GM04504 (cell line): ENCODE results near the gene MVB12B.

Source experiments
- DNase-seq: peaks from one replicate; pipeline ENCODE4 v3.0.0-alpha.2; 2012; ENCODE audit warnings: low read depth

MVB12B gene

DNA sequence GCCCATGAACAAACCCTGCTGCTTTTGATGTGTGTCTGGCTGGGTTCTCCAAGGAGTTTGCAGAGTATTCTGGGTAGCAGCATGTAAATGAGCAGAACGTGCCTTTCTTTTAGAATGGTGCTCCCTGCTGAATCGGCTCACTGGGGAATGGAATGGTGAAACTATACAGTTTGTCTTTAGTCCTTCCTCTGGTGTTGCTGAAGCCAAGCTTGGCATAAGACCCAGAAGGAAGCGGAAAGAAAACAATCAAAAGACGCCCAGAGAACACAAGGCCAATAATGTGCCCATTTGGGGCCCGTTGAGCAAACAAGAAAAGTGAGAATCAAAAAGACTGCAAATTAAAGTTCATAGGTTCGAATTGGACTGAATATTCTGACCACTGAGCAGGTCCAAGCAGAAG lies 60.1 kb downstream of the MVB12B start:
- no peak for DNase-seq

DNA sequence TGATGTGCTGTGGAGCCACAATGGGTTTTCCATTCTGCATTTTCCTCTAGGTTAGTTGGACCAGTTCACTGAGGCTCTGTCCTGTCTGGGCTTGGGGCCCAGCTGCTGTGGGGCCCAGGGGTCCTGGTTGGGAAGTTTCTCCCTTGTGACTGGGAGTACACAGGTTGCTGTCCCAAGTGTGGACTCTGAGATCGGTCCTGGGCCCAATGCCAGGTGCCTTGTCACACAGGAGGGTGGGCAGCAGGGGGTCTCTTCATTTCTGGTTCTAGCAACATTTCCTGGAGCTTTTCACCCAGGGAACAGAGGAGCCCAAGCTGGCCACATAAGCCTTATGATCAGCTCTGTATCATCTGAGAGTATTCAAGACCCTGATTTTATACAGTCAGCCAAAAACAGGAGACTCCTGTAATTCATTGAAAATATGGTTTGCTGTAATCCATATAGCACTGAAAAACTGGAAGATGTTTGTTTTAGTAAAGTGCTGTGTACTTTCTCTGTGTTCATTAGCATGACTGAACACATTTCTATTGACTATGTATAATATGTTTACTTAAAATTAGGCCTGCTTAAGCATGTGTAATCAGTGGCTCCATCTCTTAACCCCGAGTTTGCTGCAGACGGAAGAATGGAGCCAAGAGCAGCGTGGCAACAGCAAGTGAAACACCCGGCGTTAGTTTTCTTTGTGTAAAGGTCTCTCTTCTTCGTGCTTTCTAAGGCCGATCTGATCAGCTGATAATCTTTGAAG lies 62.5 kb downstream of the MVB12B start:
- DNase-seq: no peak

DNA sequence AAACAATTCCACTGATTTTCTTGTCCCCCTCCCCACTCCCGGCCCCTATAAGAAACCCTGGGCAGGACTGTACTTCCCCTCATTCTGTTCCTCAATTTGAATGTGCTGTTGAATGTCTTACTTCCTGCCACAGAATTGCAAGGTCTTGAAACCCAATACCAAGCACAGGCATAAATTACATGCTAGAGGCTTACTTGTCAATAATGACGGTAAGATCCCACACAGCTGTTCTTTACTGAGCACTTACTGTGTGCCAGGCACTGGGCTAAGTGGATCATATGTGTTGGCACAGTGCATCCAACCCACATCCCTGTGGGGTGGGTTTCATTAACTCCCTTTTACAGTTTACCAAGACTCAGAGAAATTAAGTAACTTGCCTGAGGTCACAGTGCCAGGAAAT lies 63.4 kb downstream of the MVB12B start:
- no peak for DNase-seq

DNA sequence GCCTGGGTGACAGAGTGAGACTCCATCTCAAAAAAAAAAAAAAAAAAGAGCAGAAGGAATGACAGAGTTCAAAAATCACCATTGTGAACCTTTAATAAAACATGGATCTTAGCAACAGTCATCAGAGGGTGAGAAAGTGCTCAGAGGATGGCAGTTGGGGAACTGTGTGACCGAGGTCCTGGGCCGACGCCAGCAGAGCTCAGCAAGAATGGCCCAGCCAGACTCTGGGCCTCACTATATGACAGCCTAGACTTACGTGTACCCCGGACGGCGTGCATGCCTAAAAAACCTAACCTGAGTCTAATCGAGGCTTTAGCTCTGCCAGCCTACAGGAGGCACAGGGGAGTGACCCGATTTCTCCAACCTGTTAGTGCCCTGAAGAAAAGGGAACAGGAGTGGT lies 64.3 kb downstream of the MVB12B start:
- DNase-seq: no peak

DNA sequence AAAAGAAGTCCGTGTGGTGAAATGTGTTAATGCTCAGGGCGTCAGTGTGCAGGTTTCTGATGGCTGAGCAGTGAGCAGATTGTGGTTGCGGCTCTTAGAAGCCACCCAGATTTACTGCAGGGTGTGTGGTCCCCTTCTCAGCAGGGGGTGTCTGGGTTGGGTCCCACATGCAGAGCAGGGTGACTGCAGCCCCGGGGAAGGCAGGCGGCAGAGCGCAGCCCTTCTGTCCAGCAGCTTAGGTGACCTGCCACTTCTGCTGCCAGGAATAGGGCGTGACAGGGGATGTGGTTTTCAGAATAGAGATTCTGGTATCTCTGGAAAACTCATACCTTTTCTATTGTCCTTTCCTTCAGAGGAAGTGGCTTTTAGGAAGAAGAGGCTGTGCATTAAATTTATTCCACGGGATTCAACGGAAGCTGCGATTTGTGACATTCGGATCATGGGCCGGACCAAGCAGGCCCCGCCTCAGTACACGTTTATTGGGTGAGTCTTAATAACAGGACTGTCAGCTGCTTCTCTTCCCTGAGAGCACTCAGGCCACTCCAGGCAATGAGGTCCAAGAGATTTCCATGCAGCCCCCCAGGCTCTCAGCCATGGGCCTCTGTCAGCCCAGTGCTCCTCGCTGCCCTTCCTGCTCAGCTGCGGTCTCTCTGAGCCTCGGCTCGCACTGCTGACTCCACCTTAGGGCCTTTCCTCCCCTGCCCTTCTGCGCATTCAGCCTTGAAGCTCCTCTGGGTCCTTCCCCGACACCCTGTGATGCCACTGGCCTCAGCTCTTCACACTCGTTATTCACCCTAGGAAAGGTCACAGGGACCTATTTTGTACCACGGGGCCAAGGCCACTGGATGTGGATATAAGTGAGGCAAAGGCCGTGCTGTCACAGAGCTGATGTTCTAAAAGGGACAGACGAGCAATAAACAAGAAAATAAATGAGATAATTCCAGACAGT lies 65.4 kb downstream of the MVB12B start:
- DNase-seq: no peak

DNA sequence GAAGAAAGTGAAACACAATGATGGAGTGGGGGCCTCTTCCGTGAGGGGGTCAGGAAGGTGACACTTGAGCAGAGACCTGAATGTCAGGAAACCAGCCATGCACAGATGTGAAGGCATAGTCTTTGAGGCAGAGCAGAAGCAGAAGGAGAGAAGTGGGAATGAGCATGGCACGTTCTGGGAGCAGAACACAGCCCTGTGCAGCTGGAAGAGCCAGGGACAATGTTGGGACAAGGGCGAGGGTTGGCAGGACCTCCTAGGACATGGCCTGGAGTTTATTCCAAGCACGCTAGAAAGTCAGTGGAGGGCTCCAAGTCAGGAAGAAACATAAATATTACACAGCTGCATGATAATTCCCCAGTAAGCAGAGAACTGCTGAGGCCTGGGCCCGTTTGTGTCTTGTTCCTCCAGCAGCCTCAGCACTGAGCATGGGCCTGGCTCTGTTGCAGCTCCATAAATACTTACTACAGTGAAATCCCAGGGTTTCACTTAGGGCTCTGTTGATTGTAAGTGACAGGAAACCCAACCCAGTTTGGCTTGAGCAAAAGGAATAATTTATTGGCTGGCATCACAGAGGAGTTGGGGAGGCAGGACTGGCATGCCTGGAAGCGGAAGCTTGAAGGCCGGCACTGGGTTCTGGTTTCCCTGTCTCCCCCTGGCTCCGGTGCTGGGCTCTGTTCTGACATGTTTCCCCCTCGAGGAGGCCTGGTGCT lies 66.2 kb downstream of the MVB12B start:
- no peak for DNase-seq

DNA sequence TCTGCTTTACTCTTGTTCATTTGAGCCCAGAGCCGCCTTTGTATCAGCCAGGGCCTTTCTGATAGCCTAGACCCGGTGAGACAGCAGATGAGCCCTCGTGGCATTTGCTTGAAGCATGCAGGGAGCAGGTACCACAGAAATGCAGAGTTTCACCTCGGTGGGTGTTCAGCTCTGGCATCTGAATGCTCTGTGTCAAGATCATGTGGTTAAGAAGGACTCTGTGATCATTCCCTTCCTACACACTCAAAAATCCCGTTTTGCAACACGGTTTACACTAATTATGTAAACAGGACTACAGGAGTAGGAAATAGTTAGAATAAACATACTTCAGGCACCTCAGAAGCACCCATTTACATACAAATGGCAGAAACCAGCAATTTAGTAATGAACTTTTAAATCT lies 67.2 kb downstream of the MVB12B start:
- DNase-seq: no peak

DNA sequence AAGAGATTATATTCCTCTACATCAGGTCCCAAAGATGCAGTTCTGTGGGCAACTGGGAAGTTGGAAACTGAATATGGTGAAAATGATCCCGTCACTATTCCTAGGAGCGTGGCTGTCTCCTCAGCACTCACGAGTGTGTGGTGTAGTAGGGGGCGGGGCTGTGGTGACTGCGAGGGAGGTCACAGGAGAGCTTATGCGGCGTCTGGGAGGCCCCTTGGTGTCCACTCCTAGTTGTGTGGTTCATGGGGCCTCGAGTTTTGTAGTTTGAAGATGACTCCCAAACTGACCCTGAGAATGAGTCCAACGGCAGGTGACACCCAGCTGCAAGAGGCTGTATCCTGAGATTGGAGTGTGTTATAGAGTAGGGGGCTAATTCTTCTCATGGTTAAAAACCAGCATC lies 68.2 kb downstream of the MVB12B start:
- DNase-seq: no peak

DNA sequence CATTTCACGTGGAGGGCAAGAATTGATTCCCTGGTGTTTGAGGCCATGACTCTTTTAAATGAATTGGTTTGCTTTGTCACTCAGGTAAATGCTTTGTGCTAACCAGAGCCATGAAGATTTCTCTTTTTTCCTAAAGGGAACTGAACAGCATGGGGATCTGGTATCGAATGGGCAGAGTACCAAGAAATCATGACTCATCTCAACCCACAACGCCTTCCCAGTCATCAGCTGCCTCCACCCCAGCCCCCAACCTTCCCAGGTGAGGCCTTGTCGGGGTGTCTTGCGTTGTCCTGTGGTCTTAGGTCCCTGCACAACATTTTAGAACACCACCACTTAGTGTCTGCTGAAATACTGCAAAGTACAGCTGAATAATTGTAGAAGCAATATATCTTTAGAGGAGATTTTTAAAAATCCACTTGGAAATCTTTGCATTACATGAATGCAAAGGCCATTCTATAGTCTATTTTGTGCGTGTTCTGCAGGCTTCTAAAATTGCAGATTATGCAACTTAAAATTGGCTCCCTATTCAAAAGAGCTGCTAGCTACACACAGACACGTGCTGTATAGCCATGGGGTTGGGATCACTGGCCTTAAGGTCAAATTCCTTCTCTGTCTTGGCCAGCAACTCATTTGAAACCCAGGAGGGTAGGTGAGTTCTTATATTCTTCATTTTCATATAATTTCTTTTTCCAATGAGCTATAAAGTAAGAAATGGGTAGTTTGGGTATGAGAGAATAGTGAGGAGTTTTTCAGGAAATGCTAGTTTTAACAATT lies 69.0 kb downstream of the MVB12B start:
- DNase-seq: no peak

DNA sequence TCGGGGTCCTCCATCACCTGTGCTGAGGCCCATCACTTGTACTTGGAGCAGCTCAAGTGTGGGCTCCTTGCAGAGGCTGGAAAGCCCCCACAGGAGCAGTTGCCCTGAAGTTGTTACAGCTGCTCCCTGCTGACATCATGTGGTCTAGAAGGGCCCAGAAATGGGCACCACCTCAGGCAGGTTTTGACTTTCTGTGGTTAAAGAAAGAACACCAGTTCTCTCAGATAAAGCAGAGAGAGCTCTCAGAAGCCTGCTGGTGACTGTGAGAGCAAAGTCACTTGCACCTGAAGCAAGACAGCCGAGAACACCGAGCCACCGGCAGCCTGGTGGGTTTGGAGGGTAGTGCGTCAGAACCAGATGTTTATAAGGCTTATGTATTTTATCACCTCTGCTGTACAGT lies 70.4 kb downstream of the MVB12B start:
- DNase-seq: no peak

DNA sequence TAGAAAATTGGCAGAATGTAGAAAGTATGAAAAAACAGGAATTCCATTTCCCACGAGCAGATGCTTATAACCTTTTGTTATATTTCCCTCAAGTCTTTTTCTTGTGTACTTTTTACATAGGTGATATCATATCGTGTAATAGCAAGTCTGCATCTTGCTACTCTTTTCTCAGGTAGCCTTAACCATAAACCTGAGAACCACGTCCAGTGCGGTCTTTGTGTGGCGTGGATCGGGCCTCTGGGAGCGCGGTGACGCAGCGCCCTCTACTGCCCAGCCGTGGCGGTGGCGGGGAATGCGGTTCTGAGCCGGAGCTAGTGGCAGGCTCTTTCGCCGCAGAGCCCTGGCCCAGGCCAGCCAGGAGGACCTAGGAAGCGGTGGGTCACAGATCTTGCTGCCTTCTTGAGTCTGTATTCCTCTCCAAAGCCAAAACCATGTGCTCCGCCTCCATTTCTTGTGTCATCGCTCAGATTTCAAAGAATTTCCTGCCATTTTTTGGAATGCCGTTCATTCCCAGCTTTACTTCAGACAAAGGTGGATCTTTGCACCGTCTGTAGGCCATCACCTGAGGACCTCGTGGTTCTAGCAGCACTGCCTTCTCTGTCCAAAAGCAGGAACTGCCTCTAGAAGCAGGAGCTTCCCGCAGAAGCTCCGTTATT lies 71.9 kb downstream of the MVB12B start:
- DNase-seq: no peak

DNA sequence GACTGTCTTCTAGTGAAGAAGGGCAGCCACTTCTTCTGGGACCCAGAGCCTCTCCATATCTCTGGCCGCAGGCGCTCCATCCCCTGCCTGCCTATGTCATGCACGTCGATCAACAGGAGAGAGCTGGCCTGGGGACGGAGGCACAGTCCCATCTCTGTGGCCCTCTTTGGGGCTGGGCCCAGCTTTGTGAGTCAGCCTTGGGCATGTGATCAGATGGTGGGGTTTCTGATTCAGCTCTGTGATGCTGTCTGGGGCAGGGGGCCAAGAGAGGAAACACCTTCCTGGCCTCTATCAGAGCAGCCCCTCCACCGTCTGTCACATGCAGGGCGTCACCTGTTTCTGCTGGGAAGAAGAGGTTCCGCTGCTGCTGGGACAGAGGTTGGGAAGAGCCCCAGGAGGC lies 72.6 kb downstream of the MVB12B start:
- DNase-seq: no peak

DNA sequence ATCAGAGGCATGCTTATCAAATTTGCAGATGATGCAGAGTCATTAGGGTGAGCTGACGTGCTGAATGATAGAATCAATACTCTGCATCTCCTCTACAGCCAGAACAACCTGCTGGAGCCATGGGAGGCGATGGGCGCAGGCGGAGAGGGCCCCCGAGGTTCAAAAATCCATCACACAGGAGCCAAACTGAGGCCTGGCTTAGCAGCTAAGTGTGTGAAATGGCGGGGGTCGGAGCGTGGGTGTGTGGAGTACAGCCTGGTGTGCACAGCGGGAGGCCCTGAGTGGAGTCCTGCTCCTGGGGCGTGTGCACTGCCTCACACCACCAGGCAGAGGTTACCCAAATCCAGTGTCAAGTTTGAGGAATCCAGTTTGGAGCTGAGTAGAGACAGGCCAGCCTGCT lies 73.2 kb downstream of the MVB12B start:
- no peak for DNase-seq

DNA sequence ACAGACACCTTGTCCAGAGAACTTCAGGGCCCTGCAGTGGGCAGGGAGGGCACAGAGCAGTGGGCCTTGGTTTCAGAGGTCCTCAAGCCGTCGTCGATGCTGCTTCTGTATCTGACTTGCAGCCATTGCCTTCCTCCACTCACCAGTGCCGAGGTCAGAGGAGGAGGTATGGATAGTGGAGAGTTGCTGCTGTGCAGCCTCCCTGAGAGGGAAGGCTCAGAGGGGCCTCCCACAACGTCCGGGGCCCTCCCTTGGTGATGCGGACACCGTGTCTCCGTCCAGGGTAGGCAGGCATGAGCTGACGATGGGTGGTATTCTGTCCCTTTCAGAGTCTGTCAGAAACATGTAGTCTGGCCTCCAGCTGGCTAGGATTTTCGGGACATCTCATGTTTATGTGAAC lies 73.9 kb downstream of the MVB12B start:
- no peak for DNase-seq

DNA sequence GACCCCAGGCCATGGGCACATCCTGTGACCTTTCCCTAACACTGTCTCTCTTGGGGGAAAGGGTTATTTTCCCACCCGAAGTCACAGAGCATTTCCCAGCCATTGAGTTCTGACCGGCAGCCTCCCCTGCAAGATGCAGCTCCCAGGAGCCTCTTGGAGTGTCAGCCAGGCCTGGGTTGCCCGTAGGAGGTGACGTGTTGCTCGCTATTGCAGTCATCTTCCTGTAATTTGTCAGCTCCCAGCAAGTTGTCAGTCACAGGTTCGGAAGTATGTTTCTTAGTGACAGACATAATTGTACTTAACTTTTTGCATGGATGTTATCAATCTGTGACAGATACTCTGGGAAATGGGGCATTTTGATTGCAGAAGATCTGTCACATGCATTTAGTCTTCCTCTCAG lies 74.5 kb downstream of the MVB12B start:
- DNase-seq: no peak

DNA sequence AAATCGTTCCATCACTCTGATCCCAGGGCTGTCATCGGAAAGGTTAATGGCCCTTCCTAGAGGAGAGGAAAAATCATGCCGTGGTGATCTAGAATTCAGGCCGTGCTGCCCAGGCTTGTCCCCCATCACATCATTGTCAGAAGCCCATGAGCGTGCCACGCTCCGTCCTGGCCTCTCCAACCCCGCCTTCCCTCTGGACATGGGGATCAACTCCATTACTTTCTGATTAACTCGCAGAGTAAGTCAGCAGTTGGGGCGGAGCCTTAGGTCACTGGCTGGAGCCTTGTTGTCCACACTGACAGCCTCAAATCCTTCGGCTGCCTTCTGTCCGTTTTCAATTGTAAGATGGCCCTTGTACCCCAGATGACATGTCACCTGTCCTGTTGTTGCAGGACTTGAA lies 75.0 kb downstream of the MVB12B start:
- no peak for DNase-seq

DNA sequence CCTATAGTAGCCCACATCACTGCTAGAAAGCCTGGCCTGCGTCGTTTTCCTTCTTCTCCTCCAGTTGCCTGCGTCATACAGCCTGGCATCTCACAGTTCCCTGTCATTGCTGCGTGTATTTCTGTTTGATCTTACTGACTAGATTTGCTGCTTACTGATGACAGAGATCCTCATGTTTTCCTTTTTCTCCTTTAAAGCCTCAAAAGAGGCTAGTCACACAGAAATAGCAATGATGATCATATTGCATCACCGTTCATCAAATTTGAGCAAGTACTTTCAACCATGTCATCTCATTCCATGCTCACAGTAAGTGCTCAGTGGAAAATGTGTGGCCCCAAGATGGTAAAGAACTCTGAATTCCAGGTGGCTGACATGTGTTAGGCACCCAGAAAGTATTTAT lies 76.8 kb downstream of the MVB12B start:
- DNase-seq: peak; percentile 34

DNA sequence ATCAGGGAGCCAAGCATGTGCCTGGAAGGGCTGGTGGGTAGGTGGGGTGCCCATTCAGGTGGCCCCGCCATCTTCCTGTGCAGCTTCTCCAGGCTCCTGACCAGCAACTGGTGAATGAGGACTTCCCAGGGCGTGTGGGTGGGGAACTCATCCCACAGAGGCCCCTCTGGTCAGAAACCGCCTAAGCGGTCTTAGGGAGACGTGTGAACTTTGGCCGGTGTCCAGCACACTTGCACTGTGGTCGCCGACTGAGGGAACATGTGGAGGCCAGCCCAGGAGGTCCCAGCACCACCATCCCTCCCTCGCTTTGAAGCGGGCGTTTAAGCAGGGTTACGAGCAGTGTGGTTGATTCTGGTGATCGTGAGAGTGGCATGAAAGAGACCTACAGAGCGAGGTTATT lies 77.8 kb downstream of the MVB12B start:
- DNase-seq: no peak

DNA sequence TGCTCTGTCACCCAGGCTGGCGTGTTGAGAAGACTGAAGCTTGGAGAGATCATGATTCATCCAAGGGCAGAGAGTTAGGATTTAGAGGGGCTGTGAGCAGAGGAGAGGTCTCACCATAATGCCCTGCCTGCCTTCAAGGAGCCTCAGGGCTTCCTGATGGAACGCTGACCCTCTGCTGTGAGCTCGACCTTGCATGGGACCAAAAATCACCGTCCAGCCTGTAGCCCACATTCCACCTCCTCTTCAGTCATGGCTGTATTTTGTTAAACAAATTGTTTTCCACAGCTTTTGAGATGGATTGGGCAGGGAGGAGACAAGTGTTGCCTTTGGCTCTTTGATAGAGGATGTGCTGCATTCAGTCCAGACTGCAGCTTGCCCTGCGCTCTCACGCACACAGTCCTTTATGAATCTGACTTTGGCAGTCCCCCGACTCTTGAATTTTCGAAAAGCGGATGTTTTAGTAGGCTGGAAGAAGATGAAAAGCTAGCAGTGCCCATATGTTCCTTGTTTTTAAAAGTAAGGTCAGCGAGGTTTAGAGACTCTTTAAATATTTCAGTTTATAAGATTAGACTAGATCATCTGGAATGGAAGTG lies 79.5 kb downstream of the MVB12B start:
- DNase-seq: peak; percentile 44

DNA sequence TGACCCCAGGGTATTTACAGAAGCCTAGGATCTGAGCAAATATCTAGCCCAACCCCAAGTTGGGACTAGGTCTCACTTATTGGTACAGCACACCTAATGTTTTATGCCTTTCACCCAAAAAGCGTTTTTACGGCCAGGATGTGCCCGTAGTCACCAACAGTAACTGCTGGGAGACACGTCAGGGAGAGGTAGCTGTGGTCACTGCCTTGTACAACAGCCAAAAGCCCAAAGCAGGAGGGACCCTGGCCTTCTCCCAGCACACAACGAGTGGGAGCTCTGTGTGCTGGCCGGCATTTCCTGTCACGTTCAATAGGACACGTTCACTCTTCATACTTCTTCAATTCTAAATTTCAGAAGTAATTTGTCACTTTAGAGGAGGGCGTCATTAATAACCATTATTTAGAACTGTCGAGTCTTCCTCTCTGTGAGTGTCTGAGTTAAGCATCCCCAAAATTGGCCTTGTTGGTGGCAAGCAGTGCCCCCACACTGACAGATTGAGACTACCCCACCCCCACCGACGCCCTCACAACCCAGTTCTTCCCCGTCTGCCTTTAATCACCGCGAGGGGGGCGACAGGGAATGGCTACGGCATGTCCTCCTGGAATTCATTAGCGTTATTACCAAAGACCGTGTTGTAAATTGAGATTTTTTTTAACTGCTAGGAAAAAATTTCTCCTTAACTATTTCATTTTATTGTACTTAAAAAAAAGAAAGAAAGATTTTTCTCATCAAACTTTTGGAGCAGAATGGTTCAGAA lies 80.7 kb downstream of the MVB12B start:
- peak; percentile 32 for DNase-seq
